Measurements from ENCODE around the gene INPP5A.

- TF ChIP-seq ELF1 (IDR thresholded peaks at IDR 0.05; ENCODE audit: borderline replicate concordance, low read depth) (no peak), CTCF (IDR thresholded peaks at IDR 0.05 in 2 of 3, conservative IDR thresholded peaks at IDR 0.05 in 1 of 3; ENCODE audit: borderline replicate concordance in 1 of 3, insufficient read depth in 1 of 3, low read depth in 2 of 3, low read length in 2 of 3) (no peak), EZH2 (IDR thresholded peaks at IDR 0.05) (no peak), YY1 (IDR thresholded peaks at IDR 0.05; ENCODE audit: extremely low read depth, insufficient replicate concordance, low read depth, low read length) (no peak)
Observed at GRCh38 chr10:132692311-132692710, 154.7 kb downstream of the INPP5A start.
